K562 (cell line): ENCODE results near the gene STAT6. TPM values are rescaled to one million over a fixed set of nuclear protein-coding genes. Genes with fewer than 3 reads are reported as not detected.

ENCODE experiments used
- BRD4 ChIP-seq: fragments of 200-600 bp; sonication (generic); IDR thresholded peaks from 2 replicates; pipeline ENCODE4 v1.6.1; 2017; ENCODE audit warnings: inconsistent platforms
- CBFA2T2 ChIP-seq: fragments of 450-650 bp; conservative IDR thresholded peaks from 2 replicates; pipeline ENCODE4 v1.6.1; 2017; ENCODE audit warnings: mild to moderate bottlenecking
- CBX5 ChIP-seq: IDR thresholded peaks from 2 replicates; pipeline ENCODE4 v1.6.1; 2014; ENCODE audit warnings: low read depth, borderline replicate concordance
- HIVEP1 ChIP-seq: fragments of 250-450 bp; sonication (Bioruptor Pico); IDR thresholded peaks from 2 replicates; pipeline ENCODE4 v1.4.0; 2020; ENCODE audit warnings: mild to moderate bottlenecking
- IFI16 ChIP-seq: fragments of 250-450 bp; sonication (Bioruptor Pico); IDR thresholded peaks from 2 replicates; pipeline ENCODE4 v2.1.2; 2022; ENCODE audit warnings: mild to moderate bottlenecking, inconsistent platforms
- KLF10 ChIP-seq: fragments of 250-450 bp; sonication (Bioruptor Pico); IDR thresholded peaks from 2 replicates; pipeline ENCODE4 v1.6.1; 2021; ENCODE audit warnings: matching md5 sums
- LCOR ChIP-seq: sonication (generic); formaldehyde crosslinking; IDR thresholded peaks from 2 replicates; pipeline ENCODE4 v1.8.0; 2022; ENCODE audit warnings: mild to moderate bottlenecking, missing genetic modification reagents
- SMAD3 ChIP-seq: fragments of 450-650 bp; formaldehyde crosslinking; conservative IDR thresholded peaks from 2 replicates; pipeline ENCODE4 v1.4.0; 2020; ENCODE audit warnings: mild to moderate bottlenecking
- TCF7L2 ChIP-seq: fragments of 150-350 bp; IDR thresholded peaks from 2 replicates; pipeline ENCODE4 v1.6.1; 2016; ENCODE audit warnings: low read depth, mild to moderate bottlenecking, low read length, moderate library complexity
- YY1 ChIP-seq, 3 experiments: IDR thresholded peaks; 2 replicates each; pipeline ENCODE4 v1.6.1; 2011; ENCODE audit warnings: low read length in 2 of 3, mild to moderate bottlenecking in 2 of 3, moderate library complexity in 2 of 3, borderline replicate concordance in 1 of 3, control low read depth in 1 of 3, low read depth in 1 of 3; ENCODE audit not compliant: insufficient read depth in 3 of 3, insufficient replicate concordance in 2 of 3, control insufficient read depth in 1 of 3, insufficient read length in 1 of 3; ENCODE audit errors: extremely low read depth in 1 of 3
- ZNF347 ChIP-seq: fragments of 450-650 bp; formaldehyde crosslinking; IDR thresholded peaks from 2 replicates; pipeline ENCODE4 v1.4.0; 2020; ENCODE audit warnings: low read depth, mild to moderate bottlenecking, moderate library complexity
- ZNF445 ChIP-seq: fragments of 250-450 bp; sonication (Bioruptor Pico); IDR thresholded peaks from 2 replicates; pipeline ENCODE4 v1.4.0; 2020; ENCODE audit warnings: low read depth, mild to moderate bottlenecking, moderate library complexity
- ZNF696 ChIP-seq: fragments of 250-450 bp; sonication (Bioruptor Pico); conservative IDR thresholded peaks from 2 replicates; pipeline ENCODE4 v1.4.0; 2020; ENCODE audit warnings: mild to moderate bottlenecking, moderate library complexity
- polyA plus RNA-seq, 8 experiments: library from polyadenylated mRNA; depleted of rRNA in 4 of 8; stranded (reverse) in 5 of 8; unstranded in 3 of 8; fragments of >200 nt; fragmentation: Nextera tagmentation in 2 of 8; fragmentation: Illumina TruSeq in 1 of 8; extraction: Ambion mirVana in 2 of 8; extraction: Trizol in 1 of 8; gene quantifications; 2 replicates each; pipeline versions ENCODE4 v1.2.1 to v1.2.3, GENCODE V29; 2011 to 2014; ENCODE audit warnings: inconsistent platforms in 1 of 8, missing spikeins in 1 of 8
- total RNA-seq, 7 experiments: library from RNA; depleted of rRNA in 6 of 7; stranded (reverse); fragments of >200 nt in 6 of 7; fragmentation: Illumina TruSeq in 2 of 7; extraction: Trizol in 2 of 7; gene quantifications; 2 replicates each; pipeline versions ENCODE4 v1.2.1 to v1.2.3, GENCODE V29; 2011 to 2021; ENCODE audit warnings: low replicate concordance in 1 of 7
- TF ChIP-seq, protein P1 (sequence below): fragments of 450-650 bp; conservative IDR thresholded peaks from 2 replicates; pipeline ENCODE4 v1.6.1; 2016; ENCODE audit warnings: missing genetic modification characterization, low read depth, mild to moderate bottlenecking, control low read depth, missing compliant biosample characterization
- TF ChIP-seq, protein P2 (sequence below), 2 experiments: fragments of 250-450 bp in 1 of 2; fragments of 450-650 bp in 1 of 2; sonication (Bioruptor Pico) in 1 of 2; IDR thresholded peaks; 2 replicates each; pipeline versions ENCODE4 v1.6.1 to v1.8.0; 2016 to 2021; ENCODE audit warnings: mild to moderate bottlenecking in 2 of 2, moderate library complexity in 2 of 2, missing compliant biosample characterization in 1 of 2, missing genetic modification characterization in 1 of 2
- TF ChIP-seq, protein P3 (sequence below), 2 experiments: fragments of 450-650 bp; formaldehyde crosslinking in 1 of 2; IDR thresholded peaks; 2 replicates each; pipeline versions ENCODE4 v1.4.0 to v1.6.1; 2014 to 2020; ENCODE audit warnings: mild to moderate bottlenecking in 2 of 2, borderline replicate concordance in 1 of 2, low read depth in 1 of 2

The STAT6 gene
- total and polyA plus RNA-seq, 9 of the 15 experiments (the other 6 are each of a cell fraction or from before 2014, with no cell fraction given) = 2.4 to 49.5 (median 26.5) TPM

DNA sequence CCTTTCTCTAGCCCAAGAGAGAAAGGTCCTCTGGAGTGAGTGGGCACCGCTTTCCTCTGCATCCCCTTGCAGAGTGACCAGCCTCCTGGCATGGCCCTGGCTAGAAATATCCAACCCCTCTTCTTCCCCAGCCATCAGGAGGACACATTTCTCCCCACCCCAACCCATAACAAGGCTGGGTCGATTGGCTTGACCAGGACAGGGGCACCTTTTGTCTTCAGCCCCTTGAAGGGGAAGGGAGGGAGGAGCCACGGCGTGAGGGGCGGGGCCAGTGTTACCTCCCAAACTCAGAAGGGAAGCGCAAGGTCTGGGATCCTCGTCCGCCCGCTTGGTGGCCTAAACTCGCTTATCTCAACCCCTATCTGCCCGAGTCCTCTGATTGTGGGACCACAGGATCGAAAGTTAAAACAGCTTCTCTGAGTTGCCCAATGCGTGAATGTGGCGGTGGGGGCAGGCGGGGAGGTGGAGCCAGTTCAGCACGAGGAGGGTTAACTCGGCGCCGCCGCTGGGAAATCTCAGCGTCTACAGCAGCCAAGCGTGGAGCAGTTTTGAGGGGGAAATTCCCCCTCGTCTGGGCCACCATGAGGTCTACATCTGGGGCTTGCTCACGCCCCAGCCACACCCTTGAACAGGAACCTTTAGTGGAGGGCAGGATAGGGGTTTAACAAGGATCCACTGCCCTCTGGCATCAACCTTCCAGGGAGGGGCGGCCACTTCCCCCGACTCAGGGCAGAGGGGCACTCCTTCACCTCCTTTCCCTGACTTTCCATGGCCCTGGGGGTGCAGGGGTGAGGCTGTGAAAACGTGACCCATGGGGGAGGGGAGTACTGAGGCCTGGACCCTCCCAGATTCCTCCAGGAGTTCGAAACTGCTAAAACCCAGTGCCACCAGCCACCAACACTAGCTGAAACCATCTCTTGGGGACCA is 795 bp downstream of the STAT6 start (continued):
- no peak for TF ChIP-seq YY1 (IDR thresholded peaks at IDR 0.05; ENCODE audit: borderline replicate concordance in 1 of 3, control insufficient read depth in 1 of 3, extremely low read depth in 1 of 3, insufficient read depth in 3 of 3, insufficient read length in 1 of 3, insufficient replicate concordance in 2 of 3, low read depth in 1 of 3, low read length in 2 of 3)
- TF ChIP-seq, protein P1, sequence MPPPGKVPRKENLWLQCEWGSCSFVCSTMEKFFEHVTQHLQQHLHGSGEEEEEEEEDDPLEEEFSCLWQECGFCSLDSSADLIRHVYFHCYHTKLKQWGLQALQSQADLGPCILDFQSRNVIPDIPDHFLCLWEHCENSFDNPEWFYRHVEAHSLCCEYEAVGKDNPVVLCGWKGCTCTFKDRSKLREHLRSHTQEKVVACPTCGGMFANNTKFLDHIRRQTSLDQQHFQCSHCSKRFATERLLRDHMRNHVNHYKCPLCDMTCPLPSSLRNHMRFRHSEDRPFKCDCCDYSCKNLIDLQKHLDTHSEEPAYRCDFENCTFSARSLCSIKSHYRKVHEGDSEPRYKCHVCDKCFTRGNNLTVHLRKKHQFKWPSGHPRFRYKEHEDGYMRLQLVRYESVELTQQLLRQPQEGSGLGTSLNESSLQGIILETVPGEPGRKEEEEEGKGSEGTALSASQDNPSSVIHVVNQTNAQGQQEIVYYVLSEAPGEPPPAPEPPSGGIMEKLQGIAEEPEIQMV = no peak
- no peak for TF ChIP-seq SMAD3 (CRISPR knock-in tag)
- TF ChIP-seq KLF10 = no peak
- TF ChIP-seq CBX5 = no peak
- TF ChIP-seq BRD4 = no peak
- no peak for TF ChIP-seq ZNF347 (CRISPR knock-in tag)
- TF ChIP-seq, protein P2, sequence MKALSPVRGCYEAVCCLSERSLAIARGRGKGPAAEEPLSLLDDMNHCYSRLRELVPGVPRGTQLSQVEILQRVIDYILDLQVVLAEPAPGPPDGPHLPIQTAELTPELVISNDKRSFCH (CRISPR knock-in tag; IDR thresholded peaks at IDR 0.05) = no peak
- TF ChIP-seq, protein P2 (tag; IDR thresholded peaks at IDR 0.05) = no peak
- no peak for TF ChIP-seq LCOR (CRISPR knock-in tag)
- no peak for TF ChIP-seq HIVEP1 (CRISPR knock-in tag)
- TF ChIP-seq ZNF696 (CRISPR knock-in tag) = no peak
- TF ChIP-seq, protein P3, sequence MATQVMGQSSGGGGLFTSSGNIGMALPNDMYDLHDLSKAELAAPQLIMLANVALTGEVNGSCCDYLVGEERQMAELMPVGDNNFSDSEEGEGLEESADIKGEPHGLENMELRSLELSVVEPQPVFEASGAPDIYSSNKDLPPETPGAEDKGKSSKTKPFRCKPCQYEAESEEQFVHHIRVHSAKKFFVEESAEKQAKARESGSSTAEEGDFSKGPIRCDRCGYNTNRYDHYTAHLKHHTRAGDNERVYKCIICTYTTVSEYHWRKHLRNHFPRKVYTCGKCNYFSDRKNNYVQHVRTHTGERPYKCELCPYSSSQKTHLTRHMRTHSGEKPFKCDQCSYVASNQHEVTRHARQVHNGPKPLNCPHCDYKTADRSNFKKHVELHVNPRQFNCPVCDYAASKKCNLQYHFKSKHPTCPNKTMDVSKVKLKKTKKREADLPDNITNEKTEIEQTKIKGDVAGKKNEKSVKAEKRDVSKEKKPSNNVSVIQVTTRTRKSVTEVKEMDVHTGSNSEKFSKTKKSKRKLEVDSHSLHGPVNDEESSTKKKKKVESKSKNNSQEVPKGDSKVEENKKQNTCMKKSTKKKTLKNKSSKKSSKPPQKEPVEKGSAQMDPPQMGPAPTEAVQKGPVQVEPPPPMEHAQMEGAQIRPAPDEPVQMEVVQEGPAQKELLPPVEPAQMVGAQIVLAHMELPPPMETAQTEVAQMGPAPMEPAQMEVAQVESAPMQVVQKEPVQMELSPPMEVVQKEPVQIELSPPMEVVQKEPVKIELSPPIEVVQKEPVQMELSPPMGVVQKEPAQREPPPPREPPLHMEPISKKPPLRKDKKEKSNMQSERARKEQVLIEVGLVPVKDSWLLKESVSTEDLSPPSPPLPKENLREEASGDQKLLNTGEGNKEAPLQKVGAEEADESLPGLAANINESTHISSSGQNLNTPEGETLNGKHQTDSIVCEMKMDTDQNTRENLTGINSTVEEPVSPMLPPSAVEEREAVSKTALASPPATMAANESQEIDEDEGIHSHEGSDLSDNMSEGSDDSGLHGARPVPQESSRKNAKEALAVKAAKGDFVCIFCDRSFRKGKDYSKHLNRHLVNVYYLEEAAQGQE (IDR thresholded peaks at IDR 0.05; ENCODE audit: borderline replicate concordance) = no peak; the same call in 1 of the 2 replicates
- TF ChIP-seq, protein P3 (CRISPR knock-in tag; IDR thresholded peaks at IDR 0.05; ENCODE audit: low read depth) = no peak
- no peak for TF ChIP-seq ZNF445 (CRISPR knock-in tag)
- no peak for TF ChIP-seq IFI16 (CRISPR knock-in tag)
- TF ChIP-seq TCF7L2 = no peak
- TF ChIP-seq CBFA2T2 = no peak
